Measurements from ENCODE around the gene ZNF649. TPM values are rescaled to one million over a fixed set of nuclear protein-coding genes. Genes with fewer than 3 reads are reported as not detected.

ZNF649 gene
- total RNA-seq, 1 experiment from 2014 or later = 7.3 TPM

DNA sequence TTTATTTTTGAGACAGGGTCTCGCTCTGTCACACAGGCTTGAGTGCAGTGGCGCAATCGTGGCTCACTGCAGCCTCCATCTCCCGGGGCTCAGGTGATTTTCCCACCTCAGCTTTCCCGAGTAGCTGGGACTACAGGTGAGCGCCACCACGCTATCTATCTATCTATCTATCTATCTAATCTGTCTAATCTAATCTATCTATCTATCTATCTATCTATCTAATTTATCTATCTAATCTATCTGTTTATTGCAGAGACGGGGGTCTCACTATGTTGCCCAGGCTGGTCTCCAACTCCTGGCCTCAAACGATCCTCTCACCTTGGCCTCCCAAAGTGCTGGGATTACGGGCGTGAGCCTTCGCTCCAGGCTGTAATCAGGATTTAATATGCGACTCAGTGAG is 23.0 kb upstream of the ZNF649 start:
- TF ChIP-seq FOSL1 (IDR thresholded peaks at IDR 0.05; ENCODE audit: low read depth) = no peak
- TF ChIP-seq CBX3 (IDR thresholded peaks at IDR 0.05; ENCODE audit: low read depth) = no peak
- TF ChIP-seq, protein P1, sequence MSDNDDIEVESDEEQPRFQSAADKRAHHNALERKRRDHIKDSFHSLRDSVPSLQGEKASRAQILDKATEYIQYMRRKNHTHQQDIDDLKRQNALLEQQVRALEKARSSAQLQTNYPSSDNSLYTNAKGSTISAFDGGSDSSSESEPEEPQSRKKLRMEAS (IDR thresholded peaks at IDR 0.05) = no peak
- no peak for TF ChIP-seq EZH2 (IDR thresholded peaks at IDR 0.05)
- no peak for TF ChIP-seq ZNF274 (IDR thresholded peaks at IDR 0.05; ENCODE audit: low read depth, low read length)
- TF ChIP-seq SIN3A (IDR thresholded peaks at IDR 0.05; ENCODE audit: low read depth) = no peak
- TF ChIP-seq, protein P2, sequence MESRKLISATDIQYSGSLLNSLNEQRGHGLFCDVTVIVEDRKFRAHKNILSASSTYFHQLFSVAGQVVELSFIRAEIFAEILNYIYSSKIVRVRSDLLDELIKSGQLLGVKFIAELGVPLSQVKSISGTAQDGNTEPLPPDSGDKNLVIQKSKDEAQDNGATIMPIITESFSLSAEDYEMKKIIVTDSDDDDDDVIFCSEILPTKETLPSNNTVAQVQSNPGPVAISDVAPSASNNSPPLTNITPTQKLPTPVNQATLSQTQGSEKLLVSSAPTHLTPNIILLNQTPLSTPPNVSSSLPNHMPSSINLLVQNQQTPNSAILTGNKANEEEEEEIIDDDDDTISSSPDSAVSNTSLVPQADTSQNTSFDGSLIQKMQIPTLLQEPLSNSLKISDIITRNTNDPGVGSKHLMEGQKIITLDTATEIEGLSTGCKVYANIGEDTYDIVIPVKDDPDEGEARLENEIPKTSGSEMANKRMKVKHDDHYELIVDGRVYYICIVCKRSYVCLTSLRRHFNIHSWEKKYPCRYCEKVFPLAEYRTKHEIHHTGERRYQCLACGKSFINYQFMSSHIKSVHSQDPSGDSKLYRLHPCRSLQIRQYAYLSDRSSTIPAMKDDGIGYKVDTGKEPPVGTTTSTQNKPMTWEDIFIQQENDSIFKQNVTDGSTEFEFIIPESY (IDR thresholded peaks at IDR 0.05; ENCODE audit: extremely low read depth, insufficient replicate concordance, low read length) = no peak
- TF ChIP-seq EZH2phosphoT487 (IDR thresholded peaks at IDR 0.05; ENCODE audit: borderline replicate concordance) = no peak
- no peak for TF ChIP-seq JUND (IDR thresholded peaks at IDR 0.05)
- TF ChIP-seq EGR1 (IDR thresholded peaks at IDR 0.05; ENCODE audit: low read depth) = no peak
- no peak for TF ChIP-seq SP1 (IDR thresholded peaks at IDR 0.05; ENCODE audit: low read depth)
- no peak for TF ChIP-seq ZFX (IDR thresholded peaks at IDR 0.05)
- TF ChIP-seq, protein P3, sequence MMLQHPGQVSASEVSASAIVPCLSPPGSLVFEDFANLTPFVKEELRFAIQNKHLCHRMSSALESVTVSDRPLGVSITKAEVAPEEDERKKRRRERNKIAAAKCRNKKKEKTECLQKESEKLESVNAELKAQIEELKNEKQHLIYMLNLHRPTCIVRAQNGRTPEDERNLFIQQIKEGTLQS (IDR thresholded peaks at IDR 0.05) = no peak
- Histone ChIP-seq H4K20me1 (ENCODE audit: insufficient read depth) (no peaks in the 10 kb centered on the region), H3K79me2 (ENCODE audit: insufficient read depth, low read length) (no peaks in the 10 kb centered on the region), H2AFZ (ENCODE audit: low read depth, low read length, poor library complexity, severe bottlenecking) (peak overlapping the region; percentile 98), H3K4me3 (replicated peaks in 1 of 2; ENCODE audit: low read depth in 1 of 2, low read length in 2 of 2) (peak overlapping the region; percentile 75 to 89), H3K9ac (ENCODE audit: low read length) (peak overlapping the region; percentile 71), H3K36me3 (ENCODE audit: control insufficient read depth in 1 of 2, insufficient read depth in 2 of 2, low read length in 2 of 2) (no peaks in the 10 kb centered on the region), H3K9me2 (ENCODE audit: insufficient read depth) (no peaks in the 10 kb centered on the region), H3K4me2 (ENCODE audit: low read length) (peak overlapping the region; percentile 86), H3K27ac (ENCODE audit: low read depth, low read length) (no peak overlapping the region), H3K4me1 (ENCODE audit: control insufficient read depth in 1 of 2, insufficient read depth in 2 of 2, low read length in 2 of 2) (peaks cover 0 to 7% of the 10 kb centered on the region in 2 experiments; a peak in 1 of 4 replicates), H3K9me3 (ENCODE audit: control insufficient read depth in 1 of 2, insufficient read depth in 1 of 2, low read depth in 1 of 2, low read length in 2 of 2) (peaks cover 10 to 18% of the 10 kb centered on the region in 2 experiments; a peak in 2 of 4 replicates), H3K27me3 (ENCODE audit: insufficient read depth, low read length) (no peaks in the 10 kb centered on the region)
- RAD21 ChIA-PET (ENCODE audit: low non-redundant PET in 1 of 2, low total read pairs in 2 of 2, uncharacterized antibody in 2 of 2, unreplicated experiment in 2 of 2) = no interaction called here
- POLR2A ChIA-PET = no interaction called here
- CTCF ChIA-PET = no interaction called here
- DNase-seq (ENCODE audit: low read depth, low spot score) (no peak), ATAC-seq (no peak)
- intact Hi-C loops (cut with micrococcal nuclease) = loop anchor here (1.0 kb wide), 2 partner anchors 23 to 58 kb away; partner anchors contain the start of genes ZNF350 and ZNF649
- BruUV-seq (replicated peaks) = TSS peak; percentile 33

Measured in HCT116 (cell line).